Measurements from ENCODE around the gene WAPL. TPM values are rescaled to one million over a fixed set of nuclear protein-coding genes. Genes with fewer than 3 reads are reported as not detected.
A peak's percentile ranks its signal among the peaks of the same experiment; 100 is the strongest.
"Not testable (repeated sequence)": the region's sequence is repeated elsewhere in the genome, so short reads cannot be mapped to it uniquely, and the experiment has no call there.

The WAPL gene
- total RNA-seq, 1 donor from 2014 or later, result 14.3 TPM

GRCh38 chr10:86525713-86526112 lies 4.1 kb upstream of the WAPL start:
- ATAC-seq; DNase-seq (ENCODE audit: low spot score): not testable (repeated sequence)

GRCh38 chr10:86524225-86524962 lies 2.8 kb upstream of the WAPL start:
- DNase-seq (ENCODE audit: low spot score) (no peak), ATAC-seq (no peak)

GRCh38 chr10:86523348-86523747 lies 1.8 kb upstream of the WAPL start:
- ATAC-seq (no peak), DNase-seq (ENCODE audit: low spot score) (no peak)

GRCh38 chr10:86522510-86522855 lies 891 bp upstream of the WAPL start:
- DNase-seq (ENCODE audit: low spot score), result no peak
- no peak for ATAC-seq

- ATAC-seq, result peak; percentile 59
- peak; percentile 75 for DNase-seq (ENCODE audit: low spot score)
These were observed 518 bp downstream of the WAPL start for GRCh38 chr10:86520871-86521677.

- ATAC-seq, result no peak
- DNase-seq (ENCODE audit: low spot score), result no peak
These were observed 2.8 kb downstream of the WAPL start for GRCh38 chr10:86518781-86519180.

GRCh38 chr10:86512137-86512536 lies 9.5 kb downstream of the WAPL start:
- ATAC-seq (peak; percentile 37), DNase-seq (ENCODE audit: low spot score) (no peak)

- no peak for ATAC-seq
These were observed 10.3 kb downstream of the WAPL start for GRCh38 chr10:86511027-86511865.

GRCh38 chr10:86509145-86509544 lies 12.4 kb downstream of the WAPL start:
- DNase-seq (ENCODE audit: low spot score) (no peak), ATAC-seq (no peak)

More at GRCh38 chr10:86511027-86511865, 10.3 kb downstream of the WAPL start:
- no peak for DNase-seq (ENCODE audit: low spot score)

- DNase-seq (ENCODE audit: low spot score) (no peak), ATAC-seq (no peak)
These were observed 13.4 kb downstream of the WAPL start for GRCh38 chr10:86508217-86508616.

GRCh38 chr10:86506499-86506898 lies 15.1 kb downstream of the WAPL start:
- ATAC-seq, result no peak
- no peak for DNase-seq (ENCODE audit: low spot score)

GRCh38 chr10:86506062-86506461 lies 15.5 kb downstream of the WAPL start:
- no peak for ATAC-seq

GRCh38 chr10:86504510-86504909 lies 17.1 kb downstream of the WAPL start:
- DNase-seq (ENCODE audit: low spot score), result no peak
- no peak for ATAC-seq

More at GRCh38 chr10:86506062-86506461, 15.5 kb downstream of the WAPL start:
- DNase-seq (ENCODE audit: low spot score), result no peak

GRCh38 chr10:86500846-86501245 lies 20.7 kb downstream of the WAPL start:
- no peak for DNase-seq (ENCODE audit: low spot score)
- no peak for ATAC-seq

- no peak for ATAC-seq
- DNase-seq (ENCODE audit: low spot score), result no peak
These were observed 23.0 kb downstream of the WAPL start for GRCh38 chr10:86498598-86498997.

- ATAC-seq, result peak; percentile 85
These were observed 24.0 kb downstream of the WAPL start for GRCh38 chr10:86497621-86498020.

GRCh38 chr10:86489960-86490612 lies 31.5 kb downstream of the WAPL start:
- ATAC-seq (no peak), DNase-seq (ENCODE audit: low spot score) (no peak)

More at GRCh38 chr10:86497621-86498020, 24.0 kb downstream of the WAPL start:
- DNase-seq (ENCODE audit: low spot score), result no peak

GRCh38 chr10:86489071-86489810 lies 32.4 kb downstream of the WAPL start:
- DNase-seq (ENCODE audit: low spot score) (no peak), ATAC-seq (no peak)

GRCh38 chr10:86486856-86487255 lies 34.7 kb downstream of the WAPL start:
- DNase-seq (ENCODE audit: low spot score) (no peak), ATAC-seq (no peak)

GRCh38 chr10:86483664-86484063 lies 37.9 kb downstream of the WAPL start:
- ATAC-seq (no peak), DNase-seq (ENCODE audit: low spot score) (no peak)
